Measurements from ENCODE around the gene FBXL15. TPM values are rescaled to one million over a fixed set of nuclear protein-coding genes. Genes with fewer than 3 reads are reported as not detected.

Gene FBXL15
- total and polyA plus RNA-seq, 9 of the 15 experiments (the other 6 are each of a cell fraction or from before 2014, with no cell fraction given): 0.08 to 25.9 (median 3.5) TPM

DNA sequence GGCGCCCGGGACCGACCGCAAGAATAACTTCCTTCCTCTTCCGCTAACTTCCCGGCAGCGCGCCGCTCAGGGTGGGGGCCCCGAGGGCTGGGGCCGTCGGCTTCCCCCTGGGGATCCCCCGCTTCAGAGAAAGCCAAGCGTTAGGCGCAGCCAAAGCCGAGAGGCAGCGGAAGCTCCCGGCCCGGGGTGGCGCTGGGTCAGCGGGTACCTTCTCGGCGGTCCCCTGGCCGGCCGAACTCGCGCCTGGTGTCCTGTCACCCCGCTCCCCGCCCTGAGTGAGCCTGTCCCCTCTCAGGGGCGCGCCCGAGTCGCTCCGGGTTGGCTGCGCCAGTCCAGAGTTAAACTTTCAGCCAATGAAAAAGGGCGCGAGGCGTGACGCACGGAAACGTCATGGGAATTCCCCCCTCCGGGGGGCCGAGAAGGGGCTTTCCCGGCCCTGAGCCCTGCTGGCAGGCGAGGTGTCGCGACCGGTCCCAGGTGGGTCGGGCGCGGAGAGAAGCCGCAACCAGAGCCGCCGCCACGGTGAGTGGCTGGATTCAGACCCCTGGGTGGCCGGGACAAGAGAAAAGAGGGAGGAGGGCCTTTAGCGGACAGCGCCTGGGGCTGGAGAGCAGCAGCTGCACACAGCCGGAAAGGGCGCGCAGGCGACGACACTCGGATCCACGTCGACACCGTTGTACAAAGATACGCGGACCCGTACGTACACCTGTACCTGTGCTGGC lies 26.4 kb upstream of the FBXL15 start (continued):
- TF ChIP-seq BRD4 (IDR thresholded peaks at IDR 0.05) (no peak), NR2C2 (CRISPR knock-in tag; IDR thresholded peaks at IDR 0.05) (no peak), NR2C2 (tag; IDR thresholded peaks at IDR 0.05) (peak; percentile 53; the same call in 1 of the 2 replicates), SMARCA4 (IDR thresholded peaks at IDR 0.05) (no peak), TAL1 (IDR thresholded peaks at IDR 0.05) (no peak), RNF2 (IDR thresholded peaks at IDR 0.05) (no peak; the same call in 1 of the 2 replicates), ZNF76 (CRISPR knock-in tag; IDR thresholded peaks at IDR 0.05; ENCODE audit: borderline replicate concordance) (no peak), HOXB6 (CRISPR knock-in tag; IDR thresholded peaks at IDR 0.05; ENCODE audit: borderline replicate concordance) (no peak), CHD2 (IDR thresholded peaks at IDR 0.05; ENCODE audit: low read depth, low read length) (no peak), SUPT5H (IDR thresholded peaks at IDR 0.05) (peak; percentile 44; the same call in 1 of the 2 replicates), NFE2 (IDR thresholded peaks at IDR 0.05; ENCODE audit: low read depth) (no peak), MYBL2 (IDR thresholded peaks at IDR 0.05; ENCODE audit: low read depth) (no peak), MYBL2 (CRISPR knock-in tag; IDR thresholded peaks at IDR 0.05; ENCODE audit: borderline replicate concordance) (no peak), ZBTB17 (CRISPR knock-in tag; IDR thresholded peaks at IDR 0.05) (0 out of 2 replicates have a peak, but pooled peaks have one; percentile 41)
- TF ChIP-seq, protein P1, sequence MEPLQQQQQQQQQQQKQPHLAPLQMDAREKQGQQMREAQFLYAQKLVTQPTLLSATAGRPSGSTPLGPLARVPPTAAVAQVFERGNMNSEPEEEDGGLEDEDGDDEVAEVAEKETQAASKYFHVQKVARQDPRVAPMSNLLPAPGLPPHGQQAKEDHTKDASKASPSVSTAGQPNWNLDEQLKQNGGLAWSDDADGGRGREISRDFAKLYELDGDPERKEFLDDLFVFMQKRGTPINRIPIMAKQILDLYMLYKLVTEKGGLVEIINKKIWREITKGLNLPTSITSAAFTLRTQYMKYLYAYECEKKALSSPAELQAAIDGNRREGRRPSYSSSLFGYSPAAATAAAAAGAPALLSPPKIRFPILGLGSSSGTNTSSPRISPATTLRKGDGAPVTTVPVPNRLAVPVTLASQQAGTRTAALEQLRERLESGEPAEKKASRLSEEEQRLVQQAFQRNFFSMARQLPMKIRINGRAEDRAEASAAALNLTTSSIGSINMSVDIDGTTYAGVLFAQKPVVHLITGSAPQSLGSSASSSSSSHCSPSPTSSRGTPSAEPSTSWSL (CRISPR knock-in tag; IDR thresholded peaks at IDR 0.05; ENCODE audit: borderline replicate concordance): no peak
- TF ChIP-seq, protein P2, sequence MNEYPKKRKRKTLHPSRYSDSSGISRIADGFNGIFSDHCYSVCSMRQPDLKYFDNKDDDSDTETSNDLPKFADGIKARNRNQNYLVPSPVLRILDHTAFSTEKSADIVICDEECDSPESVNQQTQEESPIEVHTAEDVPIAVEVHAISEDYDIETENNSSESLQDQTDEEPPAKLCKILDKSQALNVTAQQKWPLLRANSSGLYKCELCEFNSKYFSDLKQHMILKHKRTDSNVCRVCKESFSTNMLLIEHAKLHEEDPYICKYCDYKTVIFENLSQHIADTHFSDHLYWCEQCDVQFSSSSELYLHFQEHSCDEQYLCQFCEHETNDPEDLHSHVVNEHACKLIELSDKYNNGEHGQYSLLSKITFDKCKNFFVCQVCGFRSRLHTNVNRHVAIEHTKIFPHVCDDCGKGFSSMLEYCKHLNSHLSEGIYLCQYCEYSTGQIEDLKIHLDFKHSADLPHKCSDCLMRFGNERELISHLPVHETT (CRISPR knock-in tag; conservative IDR thresholded peaks at IDR 0.05 in 1 of 2, IDR thresholded peaks at IDR 0.05 in 1 of 2): no peak
- TF ChIP-seq, protein P3, sequence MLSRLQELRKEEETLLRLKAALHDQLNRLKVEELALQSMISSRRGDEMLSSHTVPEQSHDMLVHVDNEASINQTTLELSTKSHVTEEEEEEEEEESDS (CRISPR knock-in tag; IDR thresholded peaks at IDR 0.05): no peak
- TF ChIP-seq, protein P4, sequence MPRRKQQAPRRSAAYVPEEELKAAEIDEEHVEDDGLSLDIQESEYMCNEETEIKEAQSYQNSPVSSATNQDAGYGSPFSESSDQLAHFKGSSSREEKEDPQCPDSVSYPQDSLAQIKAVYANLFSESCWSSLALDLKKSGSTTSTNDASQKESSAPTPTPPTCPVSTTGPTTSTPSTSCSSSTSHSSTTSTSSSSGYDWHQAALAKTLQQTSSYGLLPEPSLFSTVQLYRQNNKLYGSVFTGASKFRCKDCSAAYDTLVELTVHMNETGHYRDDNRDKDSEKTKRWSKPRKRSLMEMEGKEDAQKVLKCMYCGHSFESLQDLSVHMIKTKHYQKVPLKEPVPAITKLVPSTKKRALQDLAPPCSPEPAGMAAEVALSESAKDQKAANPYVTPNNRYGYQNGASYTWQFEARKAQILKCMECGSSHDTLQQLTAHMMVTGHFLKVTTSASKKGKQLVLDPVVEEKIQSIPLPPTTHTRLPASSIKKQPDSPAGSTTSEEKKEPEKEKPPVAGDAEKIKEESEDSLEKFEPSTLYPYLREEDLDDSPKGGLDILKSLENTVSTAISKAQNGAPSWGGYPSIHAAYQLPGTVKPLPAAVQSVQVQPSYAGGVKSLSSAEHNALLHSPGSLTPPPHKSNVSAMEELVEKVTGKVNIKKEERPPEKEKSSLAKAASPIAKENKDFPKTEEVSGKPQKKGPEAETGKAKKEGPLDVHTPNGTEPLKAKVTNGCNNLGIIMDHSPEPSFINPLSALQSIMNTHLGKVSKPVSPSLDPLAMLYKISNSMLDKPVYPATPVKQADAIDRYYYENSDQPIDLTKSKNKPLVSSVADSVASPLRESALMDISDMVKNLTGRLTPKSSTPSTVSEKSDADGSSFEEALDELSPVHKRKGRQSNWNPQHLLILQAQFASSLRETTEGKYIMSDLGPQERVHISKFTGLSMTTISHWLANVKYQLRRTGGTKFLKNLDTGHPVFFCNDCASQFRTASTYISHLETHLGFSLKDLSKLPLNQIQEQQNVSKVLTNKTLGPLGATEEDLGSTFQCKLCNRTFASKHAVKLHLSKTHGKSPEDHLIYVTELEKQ (CRISPR knock-in tag; IDR thresholded peaks at IDR 0.05): no peak
- TF ChIP-seq, protein P5, sequence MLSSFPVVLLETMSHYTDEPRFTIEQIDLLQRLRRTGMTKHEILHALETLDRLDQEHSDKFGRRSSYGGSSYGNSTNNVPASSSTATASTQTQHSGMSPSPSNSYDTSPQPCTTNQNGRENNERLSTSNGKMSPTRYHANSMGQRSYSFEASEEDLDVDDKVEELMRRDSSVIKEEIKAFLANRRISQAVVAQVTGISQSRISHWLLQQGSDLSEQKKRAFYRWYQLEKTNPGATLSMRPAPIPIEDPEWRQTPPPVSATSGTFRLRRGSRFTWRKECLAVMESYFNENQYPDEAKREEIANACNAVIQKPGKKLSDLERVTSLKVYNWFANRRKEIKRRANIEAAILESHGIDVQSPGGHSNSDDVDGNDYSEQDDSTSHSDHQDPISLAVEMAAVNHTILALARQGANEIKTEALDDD (IDR thresholded peaks at IDR 0.05): no peak
- TF ChIP-seq, protein P6, sequence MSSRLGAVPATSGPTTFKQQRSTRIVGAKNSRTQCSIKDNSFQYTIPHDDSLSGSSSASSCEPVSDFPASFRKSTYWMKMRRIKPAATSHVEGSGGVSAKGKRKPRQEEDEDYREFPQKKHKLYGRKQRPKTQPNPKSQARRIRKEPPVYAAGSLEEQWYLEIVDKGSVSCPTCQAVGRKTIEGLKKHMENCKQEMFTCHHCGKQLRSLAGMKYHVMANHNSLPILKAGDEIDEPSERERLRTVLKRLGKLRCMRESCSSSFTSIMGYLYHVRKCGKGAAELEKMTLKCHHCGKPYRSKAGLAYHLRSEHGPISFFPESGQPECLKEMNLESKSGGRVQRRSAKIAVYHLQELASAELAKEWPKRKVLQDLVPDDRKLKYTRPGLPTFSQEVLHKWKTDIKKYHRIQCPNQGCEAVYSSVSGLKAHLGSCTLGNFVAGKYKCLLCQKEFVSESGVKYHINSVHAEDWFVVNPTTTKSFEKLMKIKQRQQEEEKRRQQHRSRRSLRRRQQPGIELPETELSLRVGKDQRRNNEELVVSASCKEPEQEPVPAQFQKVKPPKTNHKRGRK (tag; IDR thresholded peaks at IDR 0.05): no peak
